Mesenteric fat pad (tissue), 1 donor: Measurements from ENCODE around the gene RAB11B. TPM values are rescaled to one million over a fixed set of nuclear protein-coding genes. Genes with fewer than 3 reads are reported as not detected.
"Not testable (repeated sequence)": the region's sequence is repeated elsewhere in the genome, so short reads cannot be mapped to it uniquely, and the experiment has no call there.

Experiments used
- DNase-seq: peaks from one replicate; pipeline ENCODE4 v3.0.0-alpha.2; 2020; ENCODE audit warnings: low spot score
- total RNA-seq: library from RNA; stranded (reverse); fragmentation: NEBNext Ultra II Directional; extraction: Animal tissue kit (Norgen Biotek cat#: 25700); gene quantifications from one replicate; pipeline ENCODE4 v1.2.1, GENCODE V29; 2021
- donor health status: DM: yes; HTN: yes; CAD: no.

Gene RAB11B
- total RNA-seq, 1 donor from 2014 or later = 100 TPM

DNA sequence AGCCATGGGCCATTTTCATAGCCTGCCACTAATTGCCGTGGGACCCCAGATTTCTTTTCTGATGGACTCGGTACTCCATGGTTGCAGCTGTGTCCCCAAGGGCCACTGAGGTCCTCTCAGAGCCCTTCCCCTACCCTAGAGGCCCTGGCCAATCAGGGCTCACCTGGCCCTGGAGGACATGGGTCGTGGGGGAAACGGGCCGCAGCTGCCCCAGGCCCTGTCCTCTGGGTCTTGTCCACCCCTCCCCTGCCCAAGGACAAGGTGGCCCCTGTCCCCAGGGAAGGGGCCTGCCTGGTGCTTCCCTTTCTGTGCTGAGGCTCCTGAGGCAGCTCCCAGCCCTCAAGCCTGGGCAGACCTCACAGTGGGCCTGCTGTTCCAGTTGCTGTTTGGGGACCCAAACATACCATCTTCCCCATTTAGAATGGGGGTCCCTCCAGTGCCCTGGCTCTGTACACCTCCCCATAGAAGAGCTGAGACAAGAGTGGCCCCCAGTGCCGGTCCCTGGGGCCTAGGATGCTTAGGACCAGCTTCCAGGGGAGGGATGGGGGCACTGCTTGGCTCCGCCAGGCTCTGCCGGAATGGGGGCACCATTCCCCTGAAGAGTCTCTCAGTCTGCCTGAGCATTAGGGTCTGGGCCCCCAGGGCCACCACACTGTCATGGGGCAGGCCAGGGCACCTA, 3.2 kb downstream of the RAB11B start:
- no peak for DNase-seq

- no peak for DNase-seq
These were observed 3.7 kb downstream of the RAB11B start for GRCh38 chr19:8393871-8394250.

DNA sequence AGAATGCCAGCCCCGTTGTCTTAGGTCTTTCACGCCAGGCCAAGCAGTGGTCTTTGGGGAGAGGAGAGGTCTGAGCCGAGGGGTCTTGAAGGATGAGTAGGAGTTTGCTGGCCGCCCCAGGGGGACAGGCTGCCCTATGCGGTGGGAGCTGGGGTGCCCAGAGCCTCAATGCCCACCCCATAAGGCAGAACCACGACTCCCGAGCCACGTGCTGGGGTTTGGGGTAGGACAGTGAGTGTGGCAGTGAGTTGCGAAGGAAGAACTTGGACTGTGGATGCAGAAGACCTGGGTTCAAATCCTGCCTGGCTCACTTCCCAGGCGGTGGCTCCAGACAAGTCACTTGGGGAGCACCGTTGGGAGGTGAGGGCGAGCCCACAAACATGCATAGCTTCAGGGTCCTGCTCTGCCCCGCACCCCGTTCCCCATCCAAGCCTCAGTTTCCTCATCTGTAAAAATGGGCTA, 5.5 kb downstream of the RAB11B start:
- no peak for DNase-seq

DNA sequence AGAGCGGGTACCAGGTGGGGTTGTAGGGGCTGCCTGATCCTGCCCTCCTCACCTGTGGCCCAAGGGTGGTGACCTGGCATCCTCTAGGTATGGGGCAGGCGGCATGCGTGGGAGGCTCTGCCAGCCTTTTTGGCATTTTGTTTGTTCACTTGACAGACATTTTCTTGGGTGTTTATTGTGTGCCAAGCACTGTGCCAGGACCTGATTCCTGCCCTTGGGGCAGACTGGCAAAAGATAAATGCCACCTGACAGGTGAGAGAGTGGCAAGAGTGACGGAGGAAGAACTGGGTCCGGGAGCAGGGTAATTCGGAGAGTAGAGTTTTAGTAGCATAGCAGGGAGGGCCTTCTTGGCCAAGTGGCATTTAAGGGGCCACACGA, 6.0 kb downstream of the RAB11B start:
- DNase-seq = no peak

- no peak for DNase-seq
These were observed 6.5 kb downstream of the RAB11B start for GRCh38 chr19:8396563-8397203.

DNA sequence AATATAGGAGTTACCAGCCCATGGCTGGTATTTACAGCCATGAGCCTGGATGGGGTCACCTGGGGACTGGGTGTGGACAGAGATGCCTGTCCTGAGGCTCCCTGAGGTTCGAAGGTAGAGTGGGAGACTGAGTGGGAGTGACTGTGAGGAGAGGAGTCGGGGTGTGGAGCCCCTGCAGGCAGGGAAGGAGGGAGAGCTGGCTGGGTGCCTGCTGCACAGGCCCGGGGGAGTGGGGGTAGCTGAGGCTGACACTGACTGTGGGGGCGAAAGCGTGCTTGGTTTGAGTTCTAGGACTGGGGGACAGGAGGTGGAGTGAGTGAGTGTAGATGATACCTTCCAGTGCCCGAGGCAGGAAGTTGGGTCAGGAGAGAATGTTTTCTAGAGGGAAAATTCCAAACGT, 7.1 kb downstream of the RAB11B start:
- DNase-seq = no peak

- DNase-seq = no peak
These were observed 7.7 kb downstream of the RAB11B start for GRCh38 chr19:8397746-8398310.

DNA sequence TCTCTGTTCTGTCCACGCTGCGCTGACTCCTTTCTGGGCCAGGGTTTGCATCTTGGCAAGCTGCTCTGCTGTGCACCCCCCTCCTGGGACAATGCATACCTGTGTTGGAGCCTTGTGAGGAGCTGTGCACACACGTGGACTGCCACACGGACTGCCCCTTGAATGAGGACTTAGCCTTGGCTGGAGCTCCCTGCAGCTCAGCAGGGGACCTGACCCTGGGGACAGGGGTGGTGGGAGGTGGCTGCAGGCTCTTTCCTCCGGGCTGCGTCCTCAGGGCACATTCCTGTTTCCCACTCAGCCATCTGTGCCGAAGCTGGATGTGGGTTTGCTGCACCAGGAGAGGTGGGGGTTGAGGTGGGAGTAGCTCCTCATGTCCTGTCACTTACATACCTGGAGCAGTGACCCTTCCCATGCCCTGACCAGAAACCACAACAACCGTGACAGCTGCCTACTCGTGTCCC, 8.2 kb downstream of the RAB11B start:
- no peak for DNase-seq

DNA sequence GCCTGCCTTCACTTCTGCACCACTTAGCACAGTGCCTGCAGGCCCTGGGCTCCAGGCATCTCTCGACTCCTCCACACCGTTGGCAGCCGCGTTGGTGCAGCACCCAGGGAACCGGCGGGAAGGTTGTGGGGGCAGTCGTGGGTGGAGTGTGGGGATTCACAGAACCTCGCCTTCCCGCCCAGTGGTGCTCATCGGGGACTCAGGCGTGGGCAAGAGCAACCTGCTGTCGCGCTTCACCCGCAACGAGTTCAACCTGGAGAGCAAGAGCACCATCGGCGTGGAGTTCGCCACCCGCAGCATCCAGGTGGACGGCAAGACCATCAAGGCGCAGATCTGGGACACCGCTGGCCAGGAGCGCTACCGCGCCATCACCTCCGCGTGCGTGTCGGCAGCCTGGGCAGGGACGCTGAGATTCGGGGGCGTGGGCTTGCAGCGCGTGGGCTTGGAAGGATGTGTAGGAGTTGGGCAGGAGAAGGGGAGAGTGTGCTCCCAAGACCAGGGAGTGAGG, 9.6 kb downstream of the RAB11B start:
- DNase-seq = no peak

- DNase-seq = no peak
These were observed 11.8 kb downstream of the RAB11B start for GRCh38 chr19:8401981-8402411.

DNA sequence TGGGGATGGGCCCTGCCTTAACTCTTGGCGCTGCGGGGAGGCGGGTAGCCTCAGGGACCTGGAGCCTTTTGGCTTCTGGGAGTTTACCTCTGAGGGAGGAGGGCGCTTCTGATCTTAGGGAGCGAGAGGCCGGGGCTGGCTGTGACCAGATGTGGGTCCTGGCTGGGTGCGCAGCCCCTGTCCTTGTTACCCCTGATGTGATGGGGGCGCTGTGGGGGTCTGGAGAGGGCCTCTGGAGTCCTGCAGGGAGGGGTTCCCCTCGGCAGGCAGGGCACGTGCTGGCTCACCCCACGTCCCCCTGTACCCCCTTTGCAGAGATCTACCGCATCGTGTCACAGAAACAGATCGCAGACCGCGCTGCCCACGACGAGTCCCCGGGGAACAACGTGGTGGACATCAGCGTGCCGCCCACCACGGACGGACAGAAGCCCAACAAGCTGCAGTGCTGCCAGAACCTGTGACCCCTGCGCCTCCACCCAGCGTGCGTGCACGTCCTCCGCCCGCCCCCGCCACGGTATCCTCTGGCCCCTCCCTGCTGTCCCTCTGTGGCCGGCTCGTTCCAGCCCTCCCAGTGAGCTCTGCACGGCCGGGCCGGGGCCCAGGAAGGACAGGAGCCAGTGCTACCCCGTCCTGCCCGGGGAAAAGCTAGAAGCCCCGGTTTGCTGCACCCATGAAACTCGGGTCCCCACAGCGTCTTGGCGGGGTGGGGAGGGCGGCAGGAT, 13.1 kb downstream of the RAB11B start:
- DNase-seq = no peak

DNA sequence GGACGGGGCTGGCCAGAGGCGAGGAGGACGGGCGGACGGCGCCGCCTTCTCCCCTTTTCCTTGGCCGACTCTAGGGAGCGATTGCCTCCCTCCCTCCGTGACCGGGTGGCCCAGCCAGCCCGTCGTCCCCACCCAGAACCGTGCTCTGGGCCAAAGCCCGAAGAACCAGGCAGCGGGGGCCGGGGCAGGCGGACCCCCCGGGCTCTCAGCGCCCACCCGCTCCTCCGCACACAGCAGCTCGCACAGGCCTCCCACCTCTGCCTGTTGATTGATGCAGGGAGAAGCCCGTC, 13.6 kb downstream of the RAB11B start:
- no peak for DNase-seq

DNA sequence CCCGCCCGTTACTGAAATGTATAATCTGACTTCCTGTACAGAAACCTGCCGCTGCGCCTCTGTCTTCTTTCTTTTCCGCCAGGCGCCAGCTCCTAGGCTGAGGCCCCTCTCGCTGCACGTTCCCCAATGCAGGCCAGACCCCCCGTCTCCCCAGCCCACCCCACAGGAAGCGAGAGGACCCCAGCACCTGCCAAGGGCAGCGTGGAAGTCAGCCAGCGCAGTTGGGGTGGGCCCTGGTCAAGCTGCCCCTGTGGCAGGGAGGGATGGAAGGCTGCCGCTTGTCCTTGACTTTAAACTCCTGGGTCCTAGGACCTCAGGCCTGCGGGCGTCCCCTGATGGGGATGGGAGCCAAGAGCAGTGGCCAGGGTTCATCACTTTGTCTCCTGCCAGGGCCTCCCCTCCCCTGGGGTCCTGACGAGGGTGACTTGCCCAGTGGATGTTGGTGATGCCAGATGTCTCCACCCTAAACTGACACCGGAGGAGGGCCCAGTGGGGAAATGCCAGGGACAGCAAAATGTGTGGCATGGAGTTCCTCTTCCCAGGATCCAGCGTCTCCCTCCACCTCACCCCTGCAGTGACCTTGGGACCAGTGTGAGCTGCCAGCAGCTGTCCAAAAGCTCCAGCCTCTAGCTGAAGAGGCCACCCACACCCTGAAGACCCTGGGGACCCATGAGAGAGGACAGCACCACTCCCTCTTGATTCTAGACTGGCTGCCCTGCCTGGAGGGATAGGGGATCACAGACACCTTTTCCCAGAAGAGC, 14.4 kb downstream of the RAB11B start:
- DNase-seq = no peak

DNA sequence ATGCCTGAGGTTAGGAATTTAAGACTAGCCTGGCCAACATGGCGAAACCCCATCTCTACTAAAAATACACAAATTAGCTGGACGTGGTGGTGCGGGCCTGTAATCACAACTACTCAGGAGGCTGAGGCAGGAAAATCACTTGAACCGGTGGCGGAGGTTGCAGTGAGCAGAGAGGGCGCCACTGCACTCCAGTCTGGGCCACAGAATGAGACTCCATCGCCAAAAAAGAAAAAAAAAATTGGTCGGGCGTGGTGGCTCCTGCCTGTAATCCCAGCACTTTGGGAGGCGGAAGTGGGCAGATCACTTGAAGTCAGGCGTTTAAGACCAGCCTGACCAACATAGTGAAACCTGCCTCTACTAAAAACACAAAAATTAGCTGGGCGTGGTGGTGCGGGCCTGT, 20.6 kb downstream of the RAB11B start:
- not testable (repeated sequence) for DNase-seq

DNA sequence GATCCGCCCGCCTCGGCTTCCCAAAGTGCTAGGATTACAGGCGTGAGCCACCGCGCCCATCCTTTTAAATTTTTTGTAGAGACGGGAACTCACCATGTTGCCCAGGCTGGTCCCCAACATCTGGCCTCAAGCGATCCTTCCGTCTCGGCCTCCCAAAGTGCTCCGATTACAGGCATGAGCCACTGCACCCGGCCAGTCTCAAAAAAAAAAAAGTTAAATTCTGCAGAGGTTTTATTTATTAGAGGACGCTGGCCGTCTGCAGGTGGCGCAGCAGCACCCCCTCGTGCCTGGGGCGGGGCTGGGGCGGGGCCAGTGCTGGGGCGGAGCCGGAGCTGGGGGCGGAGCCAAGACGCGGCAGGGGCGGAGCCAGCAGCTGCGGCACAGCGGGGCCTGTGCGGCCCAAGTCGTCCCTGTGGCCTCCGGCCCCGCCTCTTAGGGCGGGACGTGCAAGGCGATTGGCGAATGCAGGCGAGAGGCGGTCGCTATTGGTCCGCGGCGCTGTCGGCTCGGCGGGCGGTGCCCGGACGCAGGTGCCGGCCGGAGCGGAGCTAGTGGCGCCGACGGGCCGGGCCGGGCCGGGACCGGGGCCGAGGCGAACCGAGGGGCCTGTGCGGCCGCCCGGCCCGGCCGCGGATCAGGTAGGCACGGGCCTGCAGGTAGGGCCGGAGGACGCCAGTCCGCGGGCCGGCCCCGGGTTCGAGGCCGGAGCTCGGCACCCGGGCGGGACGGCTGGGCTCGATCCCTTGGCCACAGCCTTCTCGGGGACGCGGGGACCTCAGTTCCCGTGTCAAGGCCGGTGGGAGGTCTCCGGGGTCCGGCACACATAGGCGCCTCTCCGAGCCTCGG, 22.8 kb downstream of the RAB11B start, which contains the start of gene MARCHF2:
MARCHF2 (plus strand) TSS at position 523 of the 846 bp plus-strand sequence. CDS start 8,536 bp downstream, outside the sequence.
- DNase-seq = peak; percentile 99

DNA sequence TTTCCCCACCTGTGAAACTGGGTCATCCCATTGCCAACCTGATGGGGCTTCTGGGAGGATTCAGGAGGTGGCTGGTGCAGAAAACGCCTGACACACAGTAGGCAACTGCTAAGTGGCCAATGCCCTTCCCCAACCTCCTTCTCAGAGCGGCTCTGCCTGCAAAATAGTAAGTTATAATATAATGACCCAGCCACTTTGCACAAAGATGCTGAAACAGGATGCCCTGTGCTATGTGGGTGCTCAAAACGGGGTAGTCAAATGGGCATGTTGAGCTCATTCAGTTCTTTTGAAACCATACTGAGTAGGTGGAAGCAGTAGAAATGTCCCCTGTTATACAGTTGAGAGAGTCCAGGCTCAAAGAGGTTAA, 23.5 kb downstream of the RAB11B start:
- no peak for DNase-seq

DNA sequence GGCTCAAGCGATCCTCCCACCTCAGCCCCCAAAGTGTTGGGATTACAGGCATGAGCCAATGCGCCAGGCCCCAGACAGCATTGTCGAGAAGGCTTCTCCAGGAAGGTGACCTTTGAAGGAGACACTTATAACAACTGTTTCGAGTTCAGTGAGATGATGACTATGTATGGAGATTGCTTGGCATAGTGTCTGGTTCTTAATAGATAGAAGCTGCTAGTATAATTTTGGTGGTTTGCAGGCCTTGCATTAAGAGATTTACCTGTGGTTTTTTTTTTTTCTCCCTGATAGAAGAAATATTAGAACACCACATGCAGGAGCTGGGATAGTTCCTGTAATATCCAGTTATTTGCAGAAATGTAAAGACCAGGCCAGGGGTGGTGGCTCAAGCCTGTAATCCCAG, 26.6 kb downstream of the RAB11B start:
- DNase-seq = no peak

DNA sequence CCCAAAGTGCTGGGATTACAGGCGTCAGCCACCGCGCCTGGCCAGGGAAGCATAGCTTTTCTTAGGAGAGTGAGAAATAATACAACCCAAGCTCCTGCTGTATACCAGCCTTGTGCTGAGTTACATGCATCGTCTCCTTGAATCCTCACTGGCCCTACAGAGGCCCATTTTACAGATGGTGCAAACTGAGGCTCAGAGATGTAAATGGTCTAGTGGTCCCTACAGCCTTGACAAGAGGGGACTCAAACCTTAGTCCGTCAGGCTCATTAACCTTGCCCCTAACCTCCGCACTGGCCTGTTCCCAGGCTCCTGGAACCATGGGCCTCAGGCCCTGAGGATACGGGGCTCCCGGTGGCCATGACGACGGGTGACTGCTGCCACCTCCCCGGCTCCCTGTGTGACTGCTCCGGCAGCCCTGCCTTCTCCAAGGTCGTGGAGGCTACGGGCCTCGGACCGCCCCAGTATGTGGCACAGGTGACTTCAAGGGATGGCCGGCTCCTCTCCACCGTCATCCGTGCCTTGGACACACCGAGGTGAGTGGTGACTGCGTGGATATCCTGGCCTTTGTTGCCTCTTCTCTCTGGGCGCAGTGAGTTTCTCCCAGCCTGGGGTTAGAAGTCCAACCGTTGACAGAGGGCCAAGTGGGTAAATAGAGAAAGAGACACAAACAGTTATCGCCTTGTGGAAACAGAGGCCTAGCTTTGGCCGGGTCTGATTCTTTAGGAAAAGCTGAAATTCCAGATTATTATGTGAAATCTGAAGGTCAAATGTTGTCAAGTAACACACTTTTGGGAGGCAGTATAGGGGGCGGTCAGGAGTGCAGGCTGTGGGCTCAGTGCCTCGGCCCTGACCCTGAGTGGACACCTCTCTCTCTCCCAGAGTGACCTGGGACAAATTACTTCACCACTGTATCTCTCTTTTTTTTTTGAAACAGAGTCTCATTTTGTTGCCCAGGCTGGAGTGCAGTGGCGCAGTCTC, 31.6 kb downstream of the RAB11B start:
- no peak for DNase-seq

GRCh38 chr19:8423817-8424223, 33.7 kb downstream of the RAB11B start:
- DNase-seq = peak; percentile 93
